ENCODE results near the gene GTF3C1. TPM values are rescaled to one million over a fixed set of nuclear protein-coding genes. Genes with fewer than 3 reads are reported as not detected.

Gene GTF3C1
- total RNA-seq, 1 donor from 2014 or later: 57.1 TPM

GRCh38 chr16:27585200-27585599 lies 35.5 kb upstream of the GTF3C1 start:
- no peak for ATAC-seq
- no peak overlapping the region for H3K27ac ChIP-seq
- intact Hi-C loops (cut with DNase I): no loop called here
- no peak for TF ChIP-seq CTCF (IDR thresholded peaks at IDR 0.05)
- H3K27me3 ChIP-seq (ENCODE audit: low read depth): no peaks in the 10 kb centered on the region
- peaks cover 6% of the 10 kb centered on the region for H3K9me3 ChIP-seq
- H3K4me1 ChIP-seq: no peaks in the 10 kb centered on the region
- DNase-seq: no peak
- H3K36me3 ChIP-seq: no peaks in the 10 kb centered on the region
- H3K4me3 ChIP-seq: no peak overlapping the region

DNA sequence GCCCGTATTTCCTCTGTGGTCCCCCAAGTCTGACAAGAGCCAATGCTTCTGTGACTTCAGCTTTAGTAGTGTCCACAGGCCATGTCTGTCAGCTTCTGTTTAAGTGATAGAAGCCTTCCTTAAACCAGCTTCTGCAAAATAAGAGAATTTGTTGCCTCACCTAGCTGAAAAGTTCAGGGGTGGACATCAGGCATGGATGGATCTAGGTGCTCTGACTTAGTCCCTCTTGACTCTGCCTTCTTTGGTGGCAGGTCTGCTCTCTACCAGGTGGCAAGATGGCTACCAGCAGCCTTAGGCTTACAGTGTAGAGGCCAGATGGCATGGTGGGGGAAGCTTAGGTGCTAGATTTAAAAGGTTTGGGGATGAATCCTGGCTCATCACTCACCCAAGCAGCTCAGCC lies 33.9 kb upstream of the GTF3C1 start:
- no peaks in the 10 kb centered on the region for H3K27me3 ChIP-seq (ENCODE audit: low read depth)
- no peak overlapping the region for H3K4me3 ChIP-seq
- H3K36me3 ChIP-seq: peaks cover 6% of the 10 kb centered on the region
- DNase-seq: no peak
- intact Hi-C loops (cut with DNase I): no loop called here
- no peak for ATAC-seq
- no peaks in the 10 kb centered on the region for H3K4me1 ChIP-seq
- H3K27ac ChIP-seq: no peak overlapping the region
- H3K9me3 ChIP-seq: no peaks in the 10 kb centered on the region
- no peak for TF ChIP-seq CTCF (IDR thresholded peaks at IDR 0.05)

- DNase-seq (no peak), ATAC-seq (no peak)
- TF ChIP-seq CTCF (IDR thresholded peaks at IDR 0.05): no peak
- H3K4me3 ChIP-seq: no peak overlapping the region
- H3K27ac ChIP-seq: no peak overlapping the region
- H3K27me3 ChIP-seq (ENCODE audit: low read depth): no peaks in the 10 kb centered on the region
- intact Hi-C loops (cut with DNase I): no loop called here
- H3K4me1 ChIP-seq: no peaks in the 10 kb centered on the region
- H3K9me3 ChIP-seq: no peaks in the 10 kb centered on the region
- peaks cover 6% of the 10 kb centered on the region for H3K36me3 ChIP-seq
Observed at GRCh38 chr16:27582883-27583282, 33.2 kb upstream of the GTF3C1 start.

DNA sequence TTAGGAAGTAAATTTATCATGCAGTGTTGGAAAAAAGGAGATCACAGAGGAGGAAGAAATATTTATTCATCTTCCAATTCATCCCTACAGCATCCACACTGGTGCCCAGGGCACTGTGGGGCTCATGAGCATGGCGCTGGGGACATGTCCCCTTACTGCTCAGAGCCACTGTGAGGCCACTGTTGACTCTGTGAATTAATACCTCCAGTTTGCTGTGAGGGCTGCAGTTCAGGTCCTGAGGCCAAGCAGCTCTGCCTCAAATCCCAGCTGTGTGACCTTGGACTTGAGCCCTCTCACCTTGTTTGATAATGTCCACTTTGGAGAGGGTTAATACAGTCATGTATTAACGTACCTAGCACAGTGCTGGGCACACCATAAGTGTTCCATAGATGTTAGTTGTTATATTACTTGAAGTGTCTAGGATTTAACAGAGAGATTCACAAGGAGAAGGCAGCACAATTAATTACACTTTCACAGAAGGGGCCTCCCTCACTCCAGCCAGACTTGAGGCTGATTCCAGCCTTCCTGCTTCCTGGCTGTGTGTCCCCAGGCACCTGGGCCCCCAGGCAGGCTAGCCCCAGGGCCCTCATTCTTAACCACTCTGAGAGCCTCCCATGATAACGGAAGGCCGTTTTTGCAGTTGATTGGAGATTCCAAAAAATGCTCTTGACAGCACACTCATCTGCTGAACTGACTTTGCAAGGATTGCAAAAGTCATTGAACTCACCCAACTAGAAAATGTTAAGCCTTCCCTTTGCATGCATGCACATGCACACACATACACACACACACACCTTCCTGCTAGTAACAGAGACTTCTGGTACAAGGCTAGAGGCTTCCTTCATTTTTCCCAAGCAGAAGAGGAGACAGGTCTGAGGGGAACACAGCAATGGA lies 29.6 kb upstream of the GTF3C1 start:
- DNase-seq: no peak
- peak in 1 of 2 donors; percentile 34 for ATAC-seq
- H3K4me1 ChIP-seq: no peaks in the 10 kb centered on the region
- no peaks in the 10 kb centered on the region for H3K27me3 ChIP-seq (ENCODE audit: low read depth)
- no peak overlapping the region for H3K4me3 ChIP-seq
- H3K36me3 ChIP-seq: peaks cover 14% of the 10 kb centered on the region
- H3K27ac ChIP-seq: no peak overlapping the region
- intact Hi-C loops (cut with DNase I): no loop called here
- H3K9me3 ChIP-seq: no peaks in the 10 kb centered on the region
- TF ChIP-seq CTCF (IDR thresholded peaks at IDR 0.05): no peak

- Histone ChIP-seq H3K27me3 (ENCODE audit: low read depth) (no peaks in the 10 kb centered on the region), H3K27ac (no peak overlapping the region), H3K9me3 (no peaks in the 10 kb centered on the region), H3K4me3 (no peak overlapping the region), H3K4me1 (no peaks in the 10 kb centered on the region), H3K36me3 (peaks cover 14% of the 10 kb centered on the region)
- ATAC-seq: no peak
- no peak for DNase-seq
- no peak for TF ChIP-seq CTCF (IDR thresholded peaks at IDR 0.05)
- intact Hi-C loops (cut with DNase I): no loop called here
Observed at GRCh38 chr16:27576729-27577128, 27.0 kb upstream of the GTF3C1 start.
